BLaER1 (cell line): Measurements from ENCODE around the gene EPX.

ENCODE experiments used
- H3K27ac ChIP-seq: shearing (Covaris generic); formaldehyde crosslinking; 2 replicates; pipeline ENCODE4 v1.8.1; 2022
- H3K27me3 ChIP-seq: shearing (Covaris generic); formaldehyde crosslinking; 2 replicates; pipeline ENCODE4 v1.8.1; 2022
- H3K36me3 ChIP-seq: shearing (Covaris generic); formaldehyde crosslinking; 2 replicates; pipeline ENCODE4 v1.8.1; 2022
- H3K4me1 ChIP-seq: shearing (Covaris generic); formaldehyde crosslinking; 2 replicates; pipeline ENCODE4 v1.8.1; 2022
- H3K4me2 ChIP-seq: shearing (Covaris generic); formaldehyde crosslinking; 2 replicates; pipeline ENCODE4 v1.8.1; 2022
- H3K4me3 ChIP-seq: shearing (Covaris generic); formaldehyde crosslinking; 2 replicates; pipeline ENCODE4 v1.8.1; 2022
- H3K9ac ChIP-seq: shearing (Covaris generic); formaldehyde crosslinking; 2 replicates; pipeline ENCODE4 v1.8.1; 2022
- H3K9me3 ChIP-seq: shearing (Covaris generic); formaldehyde crosslinking; 2 replicates; pipeline ENCODE4 v1.8.1; 2022
- H4K20me1 ChIP-seq: shearing (Covaris generic); formaldehyde crosslinking; 2 replicates; pipeline ENCODE4 v1.8.1; 2022
- Cebpa-rat ChIP-seq: shearing (Covaris generic); IDR thresholded peaks from 2 replicates; pipeline ENCODE4 v1.8.1; 2022

EPX gene

GRCh38 chr17:58219007-58219788, 26.7 kb downstream of the EPX start, which contains the start of gene MKS1:
TSS of gene MKS1 (minus strand) at chr17:58219255. CDS start at chr17:58219230, 25 bp downstream.
- no peaks in the 10 kb centered on the region; the same call in 1 of the 2 replicates for H3K36me3 ChIP-seq
- H3K4me2 ChIP-seq: peak within 1 kb of the TSS; percentile 70
- no peaks in the 10 kb centered on the region for H4K20me1 ChIP-seq
- no peak for TF ChIP-seq Cebpa-rat
- no peaks in the 10 kb centered on the region for H3K9me3 ChIP-seq
- peak within 1 kb of the TSS; percentile 69 for H3K4me3 ChIP-seq
- peak within 1 kb of the TSS; percentile 60 for H3K27ac ChIP-seq
- peak within 1 kb of the TSS; percentile 68 for H3K9ac ChIP-seq
- H3K27me3 ChIP-seq: no peaks in the 10 kb centered on the region
- peaks cover 19% of the 10 kb centered on the region for H3K4me1 ChIP-seq

GRCh38 chr17:58219789-58220183, 27.3 kb downstream of the EPX start:
- peak overlapping the region; percentile 40; the same call in 1 of the 2 replicates for H3K27ac ChIP-seq
- TF ChIP-seq Cebpa-rat: no peak
- H3K4me2 ChIP-seq: peak overlapping the region; percentile 70
- H4K20me1 ChIP-seq: no peaks in the 10 kb centered on the region
- no peaks in the 10 kb centered on the region for H3K9me3 ChIP-seq
- no peaks in the 10 kb centered on the region for H3K27me3 ChIP-seq
- H3K4me1 ChIP-seq: peaks cover 19% of the 10 kb centered on the region
- H3K9ac ChIP-seq: no peak overlapping the region
- H3K36me3 ChIP-seq: no peaks in the 10 kb centered on the region; the same call in 1 of the 2 replicates
- H3K4me3 ChIP-seq: peak overlapping the region; percentile 69

GRCh38 chr17:58224315-58224714, 31.8 kb downstream of the EPX start:
- Histone ChIP-seq H3K27ac (no peak overlapping the region), H3K4me2 (no peak overlapping the region), H3K4me1 (peaks cover 9% of the 10 kb centered on the region), H3K27me3 (no peaks in the 10 kb centered on the region), H3K36me3 (no peaks in the 10 kb centered on the region), H3K9ac (no peak overlapping the region), H4K20me1 (no peaks in the 10 kb centered on the region), H3K9me3 (no peaks in the 10 kb centered on the region), H3K4me3 (no peak overlapping the region)
- TF ChIP-seq Cebpa-rat: no peak

GRCh38 chr17:58227733-58228132, 35.2 kb downstream of the EPX start:
- Histone ChIP-seq H3K4me3 (no peak overlapping the region), H3K9me3 (no peaks in the 10 kb centered on the region), H3K27ac (no peak overlapping the region), H3K4me1 (peaks cover 13% of the 10 kb centered on the region), H3K9ac (no peak overlapping the region), H3K4me2 (no peak overlapping the region), H3K27me3 (no peaks in the 10 kb centered on the region), H4K20me1 (no peaks in the 10 kb centered on the region), H3K36me3 (no peaks in the 10 kb centered on the region)
- no peak for TF ChIP-seq Cebpa-rat

- Histone ChIP-seq H3K9ac (no peak overlapping the region), H3K27ac (no peak overlapping the region), H3K27me3 (no peaks in the 10 kb centered on the region), H3K4me1 (peaks cover 23% of the 10 kb centered on the region), H3K9me3 (no peaks in the 10 kb centered on the region), H4K20me1 (no peaks in the 10 kb centered on the region), H3K4me2 (no peak overlapping the region), H3K36me3 (no peaks in the 10 kb centered on the region), H3K4me3 (no peak overlapping the region)
- no peak for TF ChIP-seq Cebpa-rat
These were observed 36.2 kb downstream of the EPX start for GRCh38 chr17:58228679-58229078.

GRCh38 chr17:58229384-58229783, 36.9 kb downstream of the EPX start:
- H3K27me3 ChIP-seq: no peaks in the 10 kb centered on the region
- no peak overlapping the region for H3K9ac ChIP-seq
- no peak overlapping the region for H3K4me3 ChIP-seq
- H3K4me2 ChIP-seq: no peak overlapping the region
- TF ChIP-seq Cebpa-rat: no peak
- H3K36me3 ChIP-seq: no peaks in the 10 kb centered on the region
- H4K20me1 ChIP-seq: no peaks in the 10 kb centered on the region
- no peak overlapping the region for H3K27ac ChIP-seq
- peaks cover 24% of the 10 kb centered on the region for H3K4me1 ChIP-seq
- H3K9me3 ChIP-seq: no peaks in the 10 kb centered on the region

GRCh38 chr17:58229881-58230280, 37.4 kb downstream of the EPX start:
- Histone ChIP-seq H4K20me1 (no peaks in the 10 kb centered on the region), H3K4me3 (no peak overlapping the region), H3K9me3 (no peaks in the 10 kb centered on the region), H3K4me1 (peaks cover 24% of the 10 kb centered on the region), H3K9ac (no peak overlapping the region), H3K4me2 (no peak overlapping the region), H3K27ac (no peak overlapping the region), H3K36me3 (no peaks in the 10 kb centered on the region), H3K27me3 (no peaks in the 10 kb centered on the region)
- no peak for TF ChIP-seq Cebpa-rat

GRCh38 chr17:58231641-58232040, 39.1 kb downstream of the EPX start:
- Histone ChIP-seq H3K27ac (no peak overlapping the region), H3K4me1 (peaks cover 24% of the 10 kb centered on the region), H3K9ac (no peak overlapping the region), H3K27me3 (no peaks in the 10 kb centered on the region), H3K9me3 (no peaks in the 10 kb centered on the region), H3K4me3 (no peak overlapping the region), H4K20me1 (no peaks in the 10 kb centered on the region), H3K36me3 (no peaks in the 10 kb centered on the region), H3K4me2 (peak overlapping the region; percentile 72)
- no peak for TF ChIP-seq Cebpa-rat

- peak overlapping the region; percentile 72 for H3K4me2 ChIP-seq
- no peak overlapping the region for H3K9ac ChIP-seq
- no peaks in the 10 kb centered on the region for H3K27me3 ChIP-seq
- H3K27ac ChIP-seq: no peak overlapping the region
- H3K4me1 ChIP-seq: peaks cover 24% of the 10 kb centered on the region
- no peaks in the 10 kb centered on the region for H3K9me3 ChIP-seq
- H3K4me3 ChIP-seq: no peak overlapping the region
- no peaks in the 10 kb centered on the region for H3K36me3 ChIP-seq
- H4K20me1 ChIP-seq: no peaks in the 10 kb centered on the region
- no peak for TF ChIP-seq Cebpa-rat
These were observed 40.2 kb downstream of the EPX start for GRCh38 chr17:58232707-58233156.

GRCh38 chr17:58233543-58233942, 41.0 kb downstream of the EPX start:
- no peak overlapping the region for H3K4me3 ChIP-seq
- no peak overlapping the region for H3K4me2 ChIP-seq
- H3K27ac ChIP-seq: no peak overlapping the region
- H3K36me3 ChIP-seq: no peaks in the 10 kb centered on the region
- peaks cover 24% of the 10 kb centered on the region for H3K4me1 ChIP-seq
- H3K9ac ChIP-seq: no peak overlapping the region
- no peaks in the 10 kb centered on the region for H3K9me3 ChIP-seq
- no peaks in the 10 kb centered on the region for H4K20me1 ChIP-seq
- TF ChIP-seq Cebpa-rat: no peak
- no peaks in the 10 kb centered on the region for H3K27me3 ChIP-seq
